Calu3 (cell line): ENCODE results near the gene PIN1. TPM values are rescaled to one million over a fixed set of nuclear protein-coding genes. Genes with fewer than 3 reads are reported as not detected.

Experiments
- BruUV-seq: library from RNA; stranded (reverse); fragments of 400-500 nt; replicated peaks from 2 replicates; lab custom pipeline; 2021; lab: Mats Ljungman, UMichigan
- CTCF ChIA-PET: fragments of 300-600 bp; sonication (Branson Sonifier 250); formaldehyde crosslinking; loops from one replicate; lab custom pipeline; 2022; ENCODE audit warnings: antibody characterized with exemption; lab: Charles Lee
- DNase-seq: peaks from one replicate; pipeline ENCODE4 v3.0.0; 2022
- H3K27ac Mint-ChIP-seq: one replicate; pipeline ENCODE4 v1.8.0; 2022; ENCODE audit warnings: mixed read lengths; ENCODE audit not compliant: unreplicated experiment
- H3K27me3 Mint-ChIP-seq: one replicate; pipeline ENCODE4 v1.8.0; 2022; ENCODE audit warnings: mixed read lengths; ENCODE audit not compliant: unreplicated experiment
- H3K36me3 Mint-ChIP-seq: one replicate; pipeline ENCODE4 v1.8.0; 2022; ENCODE audit warnings: mild to moderate bottlenecking, moderate library complexity, mixed read lengths; ENCODE audit not compliant: insufficient read depth, unreplicated experiment
- H3K4me1 Mint-ChIP-seq: one replicate; pipeline ENCODE4 v1.8.0; 2022; ENCODE audit warnings: mild to moderate bottlenecking, low read depth, mixed read lengths; ENCODE audit not compliant: unreplicated experiment
- H3K4me3 Mint-ChIP-seq: one replicate; pipeline ENCODE4 v1.8.0; 2022; ENCODE audit warnings: mild to moderate bottlenecking, low read depth, moderate library complexity, mixed read lengths; ENCODE audit not compliant: unreplicated experiment
- H3K9me3 Mint-ChIP-seq: one replicate; pipeline ENCODE4 v1.8.0; 2022; ENCODE audit warnings: low read depth, mixed read lengths; ENCODE audit not compliant: unreplicated experiment
- CTCF ChIP-seq: fragments of 200-600 bp; IDR thresholded peaks from one replicate; pipeline ENCODE4 v1.8.0; 2022; ENCODE audit warnings: antibody characterized with exemption; ENCODE audit not compliant: unreplicated experiment
- intact Hi-C: fragments of 100-400 bp; cut with micrococcal nuclease; formaldehyde crosslinking; loops from one replicate; pipeline ENCODE4 v1.10.0; 2022; ENCODE audit not compliant: unreplicated experiment
- total RNA-seq: library from RNA; stranded (reverse); gene quantifications from 2 replicates; pipeline ENCODE4 v1.2.3, GENCODE V29; 2022

The PIN1 gene
- total RNA-seq, 1 experiment from 2014 or later = 49.5 TPM

DNA sequence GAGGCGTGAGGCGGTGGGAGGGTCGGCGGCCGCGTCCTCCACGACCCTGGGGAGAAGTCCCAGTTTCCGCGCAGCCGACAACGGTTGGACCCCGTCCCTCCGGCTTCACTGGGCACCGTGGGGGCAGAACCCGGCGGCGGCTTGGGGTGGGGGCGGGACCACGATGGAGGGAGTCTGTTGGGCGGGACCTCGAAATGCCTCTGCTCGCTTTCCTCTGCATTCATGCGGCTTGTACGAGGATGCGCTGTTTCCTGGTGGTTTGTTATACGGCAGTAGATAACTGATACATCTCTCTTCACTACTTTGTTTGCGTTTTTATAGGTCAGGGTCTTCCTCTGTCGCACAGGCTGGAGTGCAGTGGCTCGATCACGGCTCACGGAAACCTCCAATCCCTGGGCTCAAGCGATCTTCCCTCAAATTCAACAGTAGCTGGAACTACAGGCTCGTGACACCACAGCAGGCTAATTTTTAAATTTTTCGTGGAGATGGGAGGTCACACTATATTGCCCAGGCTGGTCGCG is 42.0 kb upstream of the PIN1 start:
- peaks cover 18% of the 10 kb centered on the region for H3K36me3 Mint-ChIP-seq
- no peak for DNase-seq
- TF ChIP-seq CTCF = no peak
- H3K4me3 Mint-ChIP-seq = peak overlapping the region; percentile 39
- H3K4me1 Mint-ChIP-seq = peaks cover 8% of the 10 kb centered on the region
- H3K9me3 Mint-ChIP-seq = no peaks in the 10 kb centered on the region
- no peak overlapping the region for H3K27ac Mint-ChIP-seq
- no peaks in the 10 kb centered on the region for H3K27me3 Mint-ChIP-seq
- CTCF ChIA-PET = no interaction called here
- intact Hi-C loops = no loop called here
- no TSS peak for BruUV-seq

- peak; percentile 76 for DNase-seq
- Mint-ChIP-seq H3K9me3 (no peaks in the 10 kb centered on the region), H3K36me3 (peaks cover 23% of the 10 kb centered on the region), H3K27me3 (no peaks in the 10 kb centered on the region), H3K4me1 (peaks cover 8% of the 10 kb centered on the region), H3K27ac (peak overlapping the region; percentile 74), H3K4me3 (no peak overlapping the region)
- intact Hi-C loops = loop anchor here (2.0 kb wide), 3 partner anchors 209 to 659 kb away; no protein-coding TSS in a partner anchor
- CTCF ChIA-PET = no interaction called here
- BruUV-seq = no TSS peak
- TF ChIP-seq CTCF = peak; percentile 61
These were observed 38.9 kb upstream of the PIN1 start for GRCh38 chr19:9796113-9796773.

- intact Hi-C loops = loop anchor here (2.0 kb wide), 3 partner anchors 211 to 661 kb away; no protein-coding TSS in a partner anchor
- TF ChIP-seq CTCF = no peak
- no TSS peak for BruUV-seq
- Mint-ChIP-seq H3K4me1 (peaks cover 8% of the 10 kb centered on the region), H3K36me3 (peaks cover 11% of the 10 kb centered on the region), H3K9me3 (no peaks in the 10 kb centered on the region), H3K4me3 (no peak overlapping the region), H3K27ac (no peak overlapping the region), H3K27me3 (no peaks in the 10 kb centered on the region)
- no peak for DNase-seq
- CTCF ChIA-PET = interaction anchor here (0.6 kb wide), 1 partner anchor 16 kb away, joined by 3 read pairs; no protein-coding TSS in a partner anchor
These were observed 37.2 kb upstream of the PIN1 start for GRCh38 chr19:9797871-9798270.

- Mint-ChIP-seq H3K36me3 (peaks cover 13% of the 10 kb centered on the region), H3K27ac (no peak overlapping the region), H3K9me3 (no peaks in the 10 kb centered on the region), H3K4me3 (no peak overlapping the region), H3K4me1 (peaks cover 8% of the 10 kb centered on the region), H3K27me3 (no peaks in the 10 kb centered on the region)
- CTCF ChIA-PET = no interaction called here
- TF ChIP-seq CTCF = no peak
- intact Hi-C loops = no loop called here
- no peak for DNase-seq
- BruUV-seq = no TSS peak
These were observed 36.0 kb upstream of the PIN1 start for GRCh38 chr19:9799162-9799561.
